AG04450 (cell line): ENCODE measurements around the gene BABAM2. TPM values are rescaled to one million over a fixed set of nuclear protein-coding genes. Genes with fewer than 3 reads are reported as not detected.
"Not testable (repeated sequence)": the region's sequence is repeated elsewhere in the genome, so short reads cannot be mapped to it uniquely, and the experiment has no call there.

Experiments
- CTCF ChIA-PET: fragments of 300-600, 350-600 bp; formaldehyde crosslinking; extraction: SDS; loops from one replicate; lab custom pipeline; 2022; ENCODE audit warnings: antibody characterized with exemption, inconsistent platforms; lab: Charles Lee
- POLR2A ChIA-PET: fragments of 350-600 bp; formaldehyde crosslinking; extraction: SDS; loops from one replicate; lab custom pipeline; 2021; ENCODE audit warnings: antibody characterized with exemption, inconsistent platforms; lab: Yijun Ruan, JAX
- DNase-seq: peaks from one replicate; pipeline ENCODE4 v3.0.0-alpha.2; 2011; ENCODE audit warnings: low read depth, low spot score
- H3K27ac ChIP-seq: one replicate; pipeline ENCODE4 v1.5.1; 2012; ENCODE audit warnings: low read depth, low read length, control low read depth
- H3K27me3 ChIP-seq: one replicate; pipeline ENCODE4 v1.6.0; 2012; ENCODE audit warnings: low read length; ENCODE audit not compliant: control insufficient read depth, insufficient read depth
- H3K4me3 ChIP-seq: 2 replicates; pipeline ENCODE4 v1.5.1; 2011; ENCODE audit warnings: mild to moderate bottlenecking, low read depth, low read length, control low read depth
- H3K9me3 ChIP-seq: 2 replicates; pipeline ENCODE4 v1.5.1; 2012; ENCODE audit warnings: low read length; ENCODE audit not compliant: control insufficient read depth, insufficient read depth
- CTCF ChIP-seq: IDR thresholded peaks from 2 replicates; pipeline ENCODE4 v1.5.1; 2011; ENCODE audit warnings: low read depth, low read length, control low read depth, inconsistent platforms
- polyA plus RNA-seq: library from polyadenylated mRNA; depleted of rRNA; stranded (reverse); fragments of >200 nt; gene quantifications from 2 replicates; pipeline ENCODE4 v1.2.3, GENCODE V29; 2011

BABAM2 gene
- polyA plus RNA-seq, 1 experiment: 44.5 TPM

DNA sequence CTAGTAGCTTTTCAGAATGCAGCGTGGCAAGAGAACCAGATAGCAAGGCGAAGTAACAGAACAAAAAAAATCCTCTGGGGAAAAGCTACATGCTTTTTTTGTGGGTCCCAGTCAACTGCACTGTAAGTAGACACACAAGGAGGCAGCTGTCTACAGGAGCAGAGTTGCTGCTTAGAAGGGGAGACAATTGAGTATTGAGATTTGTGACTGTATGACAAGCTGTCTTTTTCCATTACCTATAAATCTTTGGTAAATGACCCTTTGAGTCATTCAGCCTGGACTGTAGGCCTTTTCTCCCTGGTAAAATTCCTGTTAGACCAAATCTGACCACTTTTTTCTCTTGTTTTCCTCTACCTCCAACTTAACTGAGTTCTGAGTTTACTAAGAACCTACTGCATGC, 358.0 kb downstream of the BABAM2 start:
- Histone ChIP-seq H3K27me3 (no peaks in the 10 kb centered on the region), H3K4me3 (no peak overlapping the region), H3K9me3 (no peaks in the 10 kb centered on the region), H3K27ac (no peak overlapping the region)
- ChIA-PET CTCF (interaction anchor here (1.1 to 1.5 kb wide), 2 partner anchors 10 to 525 kb away, joined by 3 to 5 read pairs; no protein-coding TSS in a partner anchor), POLR2A (no interaction called here)
- no peak for TF ChIP-seq CTCF
- no peak for DNase-seq

DNA sequence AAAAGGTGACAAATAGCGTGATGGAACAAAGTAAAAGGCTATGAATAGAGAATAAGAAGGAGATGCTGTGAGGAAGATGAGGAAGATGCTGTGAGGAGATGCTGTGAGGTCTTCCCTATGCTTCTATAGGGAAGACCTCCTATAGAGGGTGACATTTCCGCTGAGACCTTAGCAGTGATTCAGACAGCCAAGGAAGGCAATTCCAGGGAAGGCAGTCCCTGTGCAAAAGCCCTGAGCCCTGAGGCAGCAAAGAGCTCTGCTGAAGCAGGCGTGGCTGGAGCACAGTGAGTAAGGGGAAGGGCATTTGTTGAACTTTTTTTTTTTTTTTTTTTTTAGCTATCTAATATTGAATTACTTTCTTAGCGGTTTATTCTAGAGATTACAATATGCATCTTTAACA, 359.5 kb downstream of the BABAM2 start:
- no peak overlapping the region for H3K4me3 ChIP-seq
- no peaks in the 10 kb centered on the region for H3K9me3 ChIP-seq
- DNase-seq: peak; percentile 52
- CTCF ChIA-PET: interaction anchor here (0.6 to 1.1 kb wide), 2 partner anchors 12 to 195 kb away, joined by 3 read pairs; no protein-coding TSS in a partner anchor
- TF ChIP-seq CTCF: no peak
- POLR2A ChIA-PET: interaction anchor here (0.6 kb wide), 4 partner anchors 14 to 480 kb away, joined by 3 read pairs; no protein-coding TSS in a partner anchor
- H3K27me3 ChIP-seq: no peaks in the 10 kb centered on the region
- no peak overlapping the region for H3K27ac ChIP-seq

GRCh38 chr2:28251337-28251736, 360.8 kb downstream of the BABAM2 start:
- no peak for TF ChIP-seq CTCF
- Histone ChIP-seq H3K27me3 (no peaks in the 10 kb centered on the region), H3K9me3 (no peaks in the 10 kb centered on the region), H3K27ac (no peak overlapping the region), H3K4me3 (no peak overlapping the region)
- DNase-seq: no peak
- ChIA-PET CTCF (interaction anchor here (0.6 kb wide), 1 partner anchor 29 kb away, joined by 4 read pairs; no protein-coding TSS in a partner anchor), POLR2A (no interaction called here)

GRCh38 chr2:28252311-28252710, 361.8 kb downstream of the BABAM2 start:
- H3K9me3 ChIP-seq: no peaks in the 10 kb centered on the region
- POLR2A ChIA-PET: no interaction called here
- no peak overlapping the region for H3K4me3 ChIP-seq
- H3K27me3 ChIP-seq: no peaks in the 10 kb centered on the region
- TF ChIP-seq CTCF: no peak
- no peak for DNase-seq
- CTCF ChIA-PET: no interaction called here
- no peak overlapping the region for H3K27ac ChIP-seq

DNA sequence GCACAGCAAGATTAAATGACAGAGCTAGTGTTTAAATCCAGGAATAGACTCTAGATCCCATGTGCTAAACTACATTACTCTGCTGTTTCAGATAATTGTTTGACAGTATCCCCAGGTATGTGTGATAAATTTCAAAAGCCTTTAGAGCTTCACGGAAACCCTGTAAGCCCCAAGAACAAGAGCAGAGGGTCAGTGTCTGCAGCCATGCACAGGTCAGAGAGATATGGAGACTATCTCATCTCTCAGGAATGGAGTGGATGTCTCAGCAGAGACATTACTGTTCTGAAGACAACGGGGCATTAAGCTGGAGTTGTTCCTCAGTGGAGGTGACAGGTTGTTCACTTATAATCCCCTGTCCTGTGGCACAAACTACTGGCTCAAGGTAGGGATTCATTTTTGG, 363.0 kb downstream of the BABAM2 start:
- no peaks in the 10 kb centered on the region for H3K9me3 ChIP-seq
- no peaks in the 10 kb centered on the region for H3K27me3 ChIP-seq
- H3K4me3 ChIP-seq: no peak overlapping the region
- no peak overlapping the region for H3K27ac ChIP-seq
- no peak for TF ChIP-seq CTCF
- ChIA-PET CTCF (interaction anchor here (1.0 kb wide), 1 partner anchor 530 kb away, joined by 3 read pairs; no protein-coding TSS in a partner anchor), POLR2A (no interaction called here)
- DNase-seq: no peak

DNA sequence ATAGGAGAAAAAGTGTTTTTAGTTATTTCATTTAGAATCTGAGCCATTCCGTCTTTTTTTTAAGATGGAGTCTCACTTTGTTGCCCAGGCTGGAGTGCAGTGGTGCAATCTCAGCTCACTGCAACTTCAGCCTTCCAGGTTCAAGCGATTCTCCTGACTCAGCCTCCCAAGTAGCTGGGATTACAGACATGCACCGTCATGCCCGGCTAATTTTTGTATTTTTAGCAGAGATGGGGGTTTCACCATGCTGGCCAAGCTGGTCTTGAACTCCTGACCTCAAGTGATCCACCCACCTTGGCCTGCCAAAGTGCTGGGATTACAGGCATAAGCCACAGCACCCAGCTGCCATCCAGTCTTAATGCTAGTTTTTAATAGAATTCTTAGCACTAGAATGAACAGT, 364.7 kb downstream of the BABAM2 start:
- H3K9me3 ChIP-seq, DNase-seq, H3K4me3 ChIP-seq, H3K27ac ChIP-seq, H3K27me3 ChIP-seq, CTCF ChIA-PET, POLR2A ChIA-PET: not testable (repeated sequence)
